Thyroid gland (tissue), 4 donors: ENCODE results near the gene HSF5. TPM values are rescaled to one million over a fixed set of nuclear protein-coding genes. Genes with fewer than 3 reads are reported as not detected.

Source experiments
- DNase-seq, 2 donors: peaks; one replicate each; pipeline ENCODE4 v3.0.0-alpha.2; 2019
- H3K27ac ChIP-seq, 3 donors: fragments of 200-600 bp; sonication (generic); 1 replicate in 2 of 3; 2 replicates in 1 of 3; pipeline ENCODE4 v1.5.1; 2016 to 2019; ENCODE audit warnings: mild to moderate bottlenecking in 1 of 3, moderate library complexity in 1 of 3
- H3K27me3 ChIP-seq: fragments of 200-600 bp; sonication (generic); one replicate; pipeline ENCODE4 v1.5.1; 2019
- H3K36me3 ChIP-seq, 2 donors: fragments of 200-600 bp; sonication (generic); one replicate each; pipeline ENCODE4 v1.5.1; 2016 to 2019
- H3K4me1 ChIP-seq, 2 donors: fragments of 200-600 bp; sonication (generic); one replicate each; pipeline ENCODE4 v1.5.1; 2017 to 2019
- H3K4me3 ChIP-seq, 3 donors: fragments of 200-600 bp; sonication (generic); replicated peaks in 1 of 3; 1 replicate in 2 of 3; 2 replicates in 1 of 3; pipeline ENCODE4 v1.5.1; 2016; ENCODE audit warnings: mild to moderate bottlenecking in 1 of 3
- H3K9me3 ChIP-seq: fragments of 200-600 bp; sonication (generic); one replicate; pipeline ENCODE4 v1.5.1; 2017
- POLR2A ChIP-seq, 2 donors: fragments of 450-650 bp; IDR thresholded peaks; one replicate each; pipeline ENCODE4 v1.6.1; 2017; ENCODE audit warnings: antibody characterized with exemption in 2 of 2, mild to moderate bottlenecking in 2 of 2, moderate library complexity in 1 of 2
- WGBS, 2 donors: methylation state at CpG; one replicate each; pipeline ENCODE4 v1.1.5; 2017; 5-methylcytosine and 5-hydroxymethylcytosine counted together
- intact Hi-C: fragments of 100-400 bp; cut with DNase I; formaldehyde crosslinking; loops from one replicate; pipeline ENCODE4 v1.15.1; 2023
- total RNA-seq, 4 donors: library from RNA; depleted of rRNA; stranded (reverse); fragments of >200 nt; gene quantifications; one replicate each; pipeline ENCODE4 v1.2.3, GENCODE V29; 2016
- TF ChIP-seq, protein P1 (sequence below), 6 experiments: fragments of 200-600 bp in 3 of 6; fragments of 450-650 bp in 3 of 6; sonication (generic) in 3 of 6; IDR thresholded peaks; one replicate each; pipeline ENCODE4 v1.5.1; 2016 to 2019; ENCODE audit warnings: antibody characterized with exemption in 6 of 6, mild to moderate bottlenecking in 2 of 6, inconsistent platforms in 1 of 6, moderate library complexity in 1 of 6

HSF5 gene
- total RNA-seq, 4 donors from 2014 or later = 0.10 to 0.25 (median 0.12) TPM

DNA sequence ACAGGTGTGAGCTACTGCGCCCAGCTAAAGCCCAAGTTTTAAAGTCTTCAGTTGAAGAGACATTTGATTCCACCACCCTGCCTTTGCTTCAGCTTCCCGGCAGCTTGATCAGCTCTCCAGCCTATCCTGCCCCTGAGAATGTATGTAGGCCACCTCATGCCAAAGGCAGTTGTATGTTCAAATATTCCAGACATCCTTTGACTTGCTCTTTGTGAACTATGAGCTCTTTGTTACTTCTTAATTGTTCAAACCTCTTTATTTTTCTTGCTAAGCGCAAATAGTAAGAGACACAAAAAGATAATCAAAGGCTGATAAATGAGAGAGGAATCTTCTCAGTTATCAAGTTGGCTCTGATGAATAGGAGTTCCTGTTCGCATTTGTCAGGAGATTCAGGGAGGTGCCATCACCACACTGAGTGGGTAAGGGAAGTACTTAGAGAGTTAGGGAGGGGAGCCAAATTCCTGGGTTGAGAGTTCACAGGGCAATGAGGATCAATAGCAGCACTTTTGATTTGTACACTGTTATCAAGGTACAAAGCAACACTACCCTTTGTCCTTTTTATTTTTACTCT lies 104.2 kb downstream of the HSF5 start:
- H3K27ac ChIP-seq = no peak overlapping the region
- WGBS, 2 donors = 89 to 91% methylated on average over 4 of the region's 4 CpGs
- TF ChIP-seq, protein P1, sequence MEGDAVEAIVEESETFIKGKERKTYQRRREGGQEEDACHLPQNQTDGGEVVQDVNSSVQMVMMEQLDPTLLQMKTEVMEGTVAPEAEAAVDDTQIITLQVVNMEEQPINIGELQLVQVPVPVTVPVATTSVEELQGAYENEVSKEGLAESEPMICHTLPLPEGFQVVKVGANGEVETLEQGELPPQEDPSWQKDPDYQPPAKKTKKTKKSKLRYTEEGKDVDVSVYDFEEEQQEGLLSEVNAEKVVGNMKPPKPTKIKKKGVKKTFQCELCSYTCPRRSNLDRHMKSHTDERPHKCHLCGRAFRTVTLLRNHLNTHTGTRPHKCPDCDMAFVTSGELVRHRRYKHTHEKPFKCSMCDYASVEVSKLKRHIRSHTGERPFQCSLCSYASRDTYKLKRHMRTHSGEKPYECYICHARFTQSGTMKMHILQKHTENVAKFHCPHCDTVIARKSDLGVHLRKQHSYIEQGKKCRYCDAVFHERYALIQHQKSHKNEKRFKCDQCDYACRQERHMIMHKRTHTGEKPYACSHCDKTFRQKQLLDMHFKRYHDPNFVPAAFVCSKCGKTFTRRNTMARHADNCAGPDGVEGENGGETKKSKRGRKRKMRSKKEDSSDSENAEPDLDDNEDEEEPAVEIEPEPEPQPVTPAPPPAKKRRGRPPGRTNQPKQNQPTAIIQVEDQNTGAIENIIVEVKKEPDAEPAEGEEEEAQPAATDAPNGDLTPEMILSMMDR (IDR thresholded peaks at IDR 0.05) = no peak
- TF ChIP-seq POLR2A (IDR thresholded peaks at IDR 0.05) = no peak

DNA sequence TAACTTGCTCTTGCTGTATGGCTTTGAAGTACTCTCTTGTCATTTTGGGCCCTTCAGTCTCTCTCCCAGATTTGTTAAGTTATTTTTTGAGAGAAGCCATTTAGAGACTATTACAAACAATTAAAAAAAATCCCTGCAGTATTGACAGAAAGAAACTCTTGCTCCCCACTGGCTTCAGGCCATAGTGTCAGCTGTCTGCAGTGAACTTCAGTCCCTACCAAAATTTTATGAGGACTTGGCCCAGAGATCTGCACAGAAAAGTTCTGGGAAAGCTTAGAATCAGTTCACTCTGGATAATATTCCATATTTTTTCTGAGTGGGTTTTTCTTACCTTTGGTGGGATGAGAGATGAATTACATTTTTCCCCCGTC lies 105.4 kb downstream of the HSF5 start:
- no peaks in the 10 kb centered on the region for H3K9me3 ChIP-seq
- DNase-seq = no peak
- H3K36me3 ChIP-seq = no peaks in the 10 kb centered on the region
- no peaks in the 10 kb centered on the region for H3K27me3 ChIP-seq
- H3K4me1 ChIP-seq = no peaks in the 10 kb centered on the region
- WGBS, 2 donors = 97% methylated on average over 1 of the region's 1 CpG
- no peak overlapping the region for H3K4me3 ChIP-seq
- intact Hi-C loops = no loop called here
- no peak for TF ChIP-seq POLR2A (IDR thresholded peaks at IDR 0.05)
- TF ChIP-seq, protein P1 (IDR thresholded peaks at IDR 0.05) = no peak
- no peak overlapping the region for H3K27ac ChIP-seq

More for the DNA sequence above, 104.2 kb downstream of the HSF5 start:
- H3K27me3 ChIP-seq = no peaks in the 10 kb centered on the region
- peaks cover 0 to 4% of the 10 kb centered on the region in 2 donors for H3K4me1 ChIP-seq
- no peak overlapping the region for H3K4me3 ChIP-seq
- no peaks in the 10 kb centered on the region for H3K9me3 ChIP-seq
- DNase-seq = no peak
- intact Hi-C loops = no loop called here
- H3K36me3 ChIP-seq = no peaks in the 10 kb centered on the region

DNA sequence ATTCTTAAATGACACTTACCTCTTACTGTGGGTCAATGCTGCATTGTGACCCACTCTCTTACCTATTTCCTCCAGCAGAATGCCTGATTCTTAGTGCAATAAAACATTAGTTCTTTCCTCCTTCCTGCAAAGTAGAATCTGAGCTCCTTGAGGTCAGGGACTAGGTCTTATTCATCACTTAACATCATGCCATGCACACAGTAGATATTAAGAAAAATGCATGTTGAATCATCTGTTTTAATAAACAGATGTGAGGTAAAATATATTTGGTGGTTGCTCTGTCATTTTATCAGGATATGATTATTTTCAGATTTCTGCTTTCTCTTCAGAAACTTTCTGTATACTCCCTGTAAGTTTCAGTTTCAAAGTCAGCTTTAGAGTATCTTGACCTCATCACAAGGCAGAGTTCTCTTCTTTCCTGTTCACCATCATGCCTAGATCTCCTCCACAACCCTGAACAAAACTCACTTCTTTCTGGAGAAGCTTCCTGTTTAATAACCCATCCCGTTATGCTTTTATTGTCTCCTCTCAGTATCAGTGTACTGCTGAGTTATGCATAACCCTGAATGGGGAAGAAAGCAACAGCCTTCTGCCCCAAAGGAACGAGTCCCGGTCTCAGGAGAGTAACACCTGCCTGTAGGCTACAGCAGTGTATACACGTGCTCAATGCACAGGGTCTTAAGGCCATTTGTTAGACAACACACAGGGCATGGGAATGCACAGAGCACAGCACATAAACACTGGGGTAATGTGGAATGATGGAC lies 105.9 kb downstream of the HSF5 start:
- H3K27ac ChIP-seq = no peak overlapping the region
- intact Hi-C loops = no loop called here
- WGBS, 2 donors = 73 to 86% methylated on average over 4 of the region's 4 CpGs

DNA sequence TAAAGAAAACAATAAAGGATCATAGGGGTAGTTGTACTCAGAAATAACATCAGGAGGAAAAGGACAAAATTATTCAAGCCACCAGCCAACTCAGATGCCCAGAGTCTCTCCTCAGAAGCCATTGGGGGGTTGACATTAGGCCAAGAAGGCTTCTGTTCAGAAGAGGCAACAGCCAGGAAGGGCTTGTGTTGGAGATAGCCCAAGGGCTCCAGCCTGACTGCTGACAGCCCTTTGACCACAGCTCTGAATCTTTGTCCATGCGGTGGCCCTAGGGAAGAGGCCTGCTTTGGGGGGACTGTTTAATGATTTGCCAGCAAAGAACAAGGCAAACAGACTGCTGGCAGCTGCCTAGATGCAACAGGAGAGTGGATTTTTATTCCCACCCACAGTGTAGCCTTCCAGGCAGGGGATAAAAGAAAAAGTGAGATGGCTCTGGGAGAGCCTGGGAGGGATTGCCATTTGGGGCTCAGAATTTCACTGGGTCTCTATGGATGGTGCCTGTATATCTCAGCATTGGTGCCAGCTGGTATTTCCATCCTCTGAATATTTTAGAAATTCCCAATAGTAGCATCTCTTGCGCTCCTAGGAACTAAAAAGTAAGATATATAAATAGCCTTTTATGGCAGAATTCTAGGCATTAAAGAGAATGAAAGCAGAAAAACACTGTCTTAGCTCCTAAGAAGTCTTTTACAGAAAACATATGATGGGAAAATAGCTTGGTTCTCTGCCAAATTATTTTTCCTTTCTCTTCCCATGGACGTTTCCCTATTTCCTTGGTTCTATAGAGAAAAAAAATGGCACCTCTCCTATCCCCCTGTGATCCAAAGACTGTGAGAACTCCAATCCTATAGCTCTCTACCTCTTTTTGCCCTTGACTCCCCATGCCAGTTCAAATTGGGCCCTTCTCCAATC lies 106.8 kb downstream of the HSF5 start:
- intact Hi-C loops = no loop called here
- no peak overlapping the region for H3K27ac ChIP-seq
- WGBS, 2 donors = 68 to 78% methylated on average over 3 of the region's 3 CpGs

More for the DNA sequence above, 105.9 kb downstream of the HSF5 start:
- no peaks in the 10 kb centered on the region for H3K4me1 ChIP-seq
- no peaks in the 10 kb centered on the region for H3K9me3 ChIP-seq
- DNase-seq = no peak
- no peaks in the 10 kb centered on the region for H3K27me3 ChIP-seq
- H3K36me3 ChIP-seq = no peaks in the 10 kb centered on the region
- TF ChIP-seq POLR2A (IDR thresholded peaks at IDR 0.05) = no peak
- TF ChIP-seq, protein P1 (IDR thresholded peaks at IDR 0.05) = no peak
- no peak overlapping the region for H3K4me3 ChIP-seq

More for the DNA sequence above, 106.8 kb downstream of the HSF5 start:
- H3K9me3 ChIP-seq = no peaks in the 10 kb centered on the region
- H3K4me1 ChIP-seq = no peaks in the 10 kb centered on the region
- no peaks in the 10 kb centered on the region for H3K27me3 ChIP-seq
- no peak for DNase-seq
- TF ChIP-seq, protein P1 (IDR thresholded peaks at IDR 0.05) = no peak
- no peak for TF ChIP-seq POLR2A (IDR thresholded peaks at IDR 0.05)
- H3K4me3 ChIP-seq = no peak overlapping the region
- no peaks in the 10 kb centered on the region for H3K36me3 ChIP-seq
